GM23338 (cell line): ENCODE results near the gene SLCO4A1. TPM values are rescaled to one million over a fixed set of nuclear protein-coding genes. Genes with fewer than 3 reads are reported as not detected.

ENCODE experiments used
- ATAC-seq: fragments of 200-7000 bp; cut with Tn5 transposase; 3 replicates; pipeline ENCODE4 v1.9.1; 2020
- DNase-seq: peaks from one replicate; pipeline ENCODE4 v3.0.0-alpha.2; 2015; ENCODE audit warnings: low spot score
- H2AFZ ChIP-seq: fragments of 200-600 bp; sonication (generic); 2 replicates; pipeline ENCODE4 v1.8.0; 2016; ENCODE audit warnings: antibody characterized with exemption, mild to moderate bottlenecking, moderate library complexity
- H3F3A ChIP-seq: fragments of 200-600 bp; sonication (generic); replicated peaks from 2 replicates; pipeline ENCODE4 v1.8.0; 2017; ENCODE audit warnings: antibody characterized with exemption, mixed run types, low read depth
- H3K27ac ChIP-seq: fragments of 200-600 bp; sonication (generic); 2 replicates; pipeline ENCODE4 v1.6.1; 2016; ENCODE audit warnings: low read depth
- H3K27me3 ChIP-seq: fragments of 200-600 bp; sonication (generic); 2 replicates; pipeline ENCODE4 v1.8.0; 2016; ENCODE audit warnings: mild to moderate bottlenecking, mixed run types, moderate library complexity; ENCODE audit not compliant: insufficient read depth
- H3K36me3 ChIP-seq: fragments of 200-600 bp; sonication (generic); 2 replicates; pipeline ENCODE4 v1.8.0; 2016; ENCODE audit warnings: mild to moderate bottlenecking; ENCODE audit not compliant: insufficient read depth
- H3K4me1 ChIP-seq: fragments of 200-600 bp; sonication (generic); 2 replicates; pipeline ENCODE4 v1.8.0; 2016; ENCODE audit warnings: mild to moderate bottlenecking, moderate library complexity; ENCODE audit not compliant: insufficient read depth
- H3K4me2 ChIP-seq: fragments of 200-600 bp; sonication (generic); 2 replicates; pipeline ENCODE4 v1.7.1; 2017; ENCODE audit warnings: mixed run types
- H3K4me3 ChIP-seq: fragments of 200-600 bp; sonication (generic); 2 replicates; pipeline ENCODE4 v1.6.1; 2016; ENCODE audit warnings: mixed run types
- H3K79me2 ChIP-seq: fragments of 200-600 bp; sonication (generic); replicated peaks from 2 replicates; pipeline ENCODE4 v1.8.0; 2017; ENCODE audit warnings: mild to moderate bottlenecking; ENCODE audit not compliant: insufficient read depth
- H3K9me2 ChIP-seq: fragments of 200-600 bp; sonication (generic); 2 replicates; pipeline ENCODE4 v1.8.0; 2017; ENCODE audit not compliant: insufficient read depth
- H4K20me1 ChIP-seq: fragments of 200-600 bp; sonication (generic); replicated peaks from 2 replicates; pipeline ENCODE4 v1.8.0; 2017; ENCODE audit warnings: mild to moderate bottlenecking; ENCODE audit not compliant: insufficient read depth
- H3K27ac Mint-ChIP-seq: 2 replicates; pipeline ENCODE4 v1.8.0; 2020; ENCODE audit warnings: inconsistent platforms, mild to moderate bottlenecking, moderate library complexity, mixed read lengths
- H3K27me3 Mint-ChIP-seq: 3 replicates; pipeline ENCODE4 v1.8.0; 2022; ENCODE audit warnings: low read depth, mild to moderate bottlenecking, moderate library complexity, mixed read lengths, inconsistent platforms; ENCODE audit not compliant: insufficient read depth, poor library complexity
- H3K36me3 Mint-ChIP-seq: 3 replicates; pipeline ENCODE4 v1.8.0; 2021; ENCODE audit warnings: low read depth, mild to moderate bottlenecking, inconsistent platforms, moderate library complexity, mixed read lengths
- H3K4me1 Mint-ChIP-seq: 3 replicates; pipeline ENCODE4 v1.8.0; 2020; ENCODE audit warnings: mild to moderate bottlenecking, inconsistent platforms, mixed read lengths
- H3K4me3 Mint-ChIP-seq: 3 replicates; pipeline ENCODE4 v1.8.0; 2021; ENCODE audit warnings: moderate library complexity, mild to moderate bottlenecking, inconsistent platforms, mixed read lengths
- H3K9me3 Mint-ChIP-seq: 3 replicates; pipeline ENCODE4 v1.8.0; 2020; ENCODE audit warnings: moderate library complexity, mild to moderate bottlenecking, inconsistent platforms, mixed read lengths
- CREB1 ChIP-seq: fragments of 250-450 bp; sonication (Bioruptor Pico); IDR thresholded peaks from 2 replicates; pipeline ENCODE4 v1.5.0; 2020; ENCODE audit warnings: low read depth, mild to moderate bottlenecking, moderate library complexity
- ETS1 ChIP-seq: IDR thresholded peaks from 2 replicates; pipeline ENCODE4 v1.6.1; 2016; ENCODE audit warnings: antibody characterized with exemption
- EZH2 ChIP-seq: fragments of 200-600 bp; sonication (generic); IDR thresholded peaks from one replicate; pipeline ENCODE4 v1.8.0; 2017; ENCODE audit warnings: antibody characterized with exemption, mild to moderate bottlenecking, low read depth; ENCODE audit not compliant: unreplicated experiment
- EZH2phosphoT487 ChIP-seq: fragments of 200-600 bp; sonication (generic); IDR thresholded peaks from one replicate; pipeline ENCODE4 v1.8.1; 2018; ENCODE audit warnings: antibody characterized with exemption; ENCODE audit not compliant: unreplicated experiment
- JUNB ChIP-seq: IDR thresholded peaks from one replicate; pipeline ENCODE4 v1.6.1; 2016; ENCODE audit warnings: antibody characterized with exemption; ENCODE audit not compliant: unreplicated experiment
- NANOG ChIP-seq: IDR thresholded peaks from 2 replicates; pipeline ENCODE4 v1.6.1; 2016; ENCODE audit warnings: antibody characterized with exemption, borderline replicate concordance
- POLR2AphosphoS5 ChIP-seq: IDR thresholded peaks from 2 replicates; pipeline ENCODE4 v1.6.1; 2016; ENCODE audit warnings: antibody characterized with exemption, low read depth
- STAT1 ChIP-seq: IDR thresholded peaks from one replicate; pipeline ENCODE4 v1.6.1; 2016; ENCODE audit warnings: antibody characterized with exemption; ENCODE audit not compliant: unreplicated experiment
- ZNF331 ChIP-seq: fragments of 250-450 bp; sonication (Bioruptor Pico); IDR thresholded peaks from 2 replicates; pipeline ENCODE4 v1.5.0; 2020; ENCODE audit warnings: low read depth, mild to moderate bottlenecking, moderate library complexity
- ZNF462 ChIP-seq: fragments of 250-450 bp; sonication (Bioruptor Pico); IDR thresholded peaks from 2 replicates; pipeline ENCODE4 v1.5.0; 2020; ENCODE audit warnings: mild to moderate bottlenecking, moderate library complexity
- polyA plus RNA-seq: library from polyadenylated mRNA; unstranded; fragments of >200 nt; fragmentation: Nextera tagmentation; extraction: Ambion mirVana; gene quantifications from 2 replicates; pipeline ENCODE4 v1.2.1, GENCODE V29; 2016
- total RNA-seq: library from RNA; depleted of rRNA; stranded (reverse); fragments of >200 nt; shearing (Covaris generic); gene quantifications from 2 replicates; pipeline ENCODE4 v1.2.3, GENCODE V29; 2014
- TF ChIP-seq, protein P1 (sequence below), 2 experiments: fragments of 200-600 bp in 1 of 2; sonication (generic) in 1 of 2; conservative IDR thresholded peaks; 2 replicates each; pipeline versions ENCODE4 v1.5.1 to v1.6.1; 2016 to 2017; ENCODE audit warnings: antibody characterized with exemption in 2 of 2, low read depth in 2 of 2, mild to moderate bottlenecking in 2 of 2, moderate library complexity in 1 of 2

The SLCO4A1 gene
- total and polyA plus RNA-seq, 2 experiments from 2014 or later, result 28.5 to 41.6 TPM

DNA sequence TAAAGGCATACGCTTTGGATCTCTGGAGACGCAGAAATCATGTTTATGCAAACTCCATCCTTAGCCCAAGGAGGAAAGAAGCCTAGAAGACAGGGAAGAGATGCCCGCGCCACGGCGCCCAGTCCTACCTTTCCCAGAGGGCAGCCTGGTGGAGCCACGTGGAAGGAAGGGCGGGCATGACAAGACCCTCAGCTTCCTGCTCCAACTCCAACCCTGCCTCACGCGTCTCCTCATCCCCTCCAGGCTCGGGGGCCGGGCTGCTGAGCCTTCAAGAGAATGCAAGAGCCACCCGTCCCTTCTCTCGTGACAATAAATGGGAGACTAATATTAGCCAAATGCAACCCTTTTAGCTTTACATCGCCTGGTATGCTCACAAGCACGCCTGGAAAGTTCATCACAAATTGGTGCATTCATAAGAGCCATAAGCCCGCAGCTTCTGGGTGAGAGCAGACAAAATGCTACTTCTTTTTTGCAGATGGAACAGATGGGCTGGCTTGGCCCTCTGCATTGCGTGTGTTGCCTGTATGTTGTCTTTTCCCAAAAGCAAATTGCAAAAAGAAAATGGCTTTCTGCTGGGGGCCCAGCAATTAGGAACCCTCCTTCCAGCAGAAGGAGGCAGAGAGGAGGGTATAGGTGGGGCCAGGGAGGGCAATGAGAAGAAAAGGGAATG is 58.1 kb downstream of the SLCO4A1 start:
- Histone ChIP-seq H3K4me1 (no peaks in the 10 kb centered on the region), H3K9me2 (no peaks in the 10 kb centered on the region), H3K36me3 (no peaks in the 10 kb centered on the region), H3K79me2 (no peaks in the 10 kb centered on the region), H3K4me3 (no peak overlapping the region), H3F3A (no peaks in the 10 kb centered on the region), H4K20me1 (no peaks in the 10 kb centered on the region), H2AFZ (no peak overlapping the region), H3K27ac (no peak overlapping the region), H3K27me3 (no peaks in the 10 kb centered on the region), H3K4me2 (no peak overlapping the region)
- TF ChIP-seq POLR2AphosphoS5 (no peak), NANOG (no peak)
- Mint-ChIP-seq H3K9me3 (no peaks in the 10 kb centered on the region), H3K4me3 (no peak overlapping the region), H3K4me1 (no peaks in the 10 kb centered on the region), H3K27ac (no peak overlapping the region), H3K36me3 (no peaks in the 10 kb centered on the region), H3K27me3 (peaks cover 9% of the 10 kb centered on the region)
- DNase-seq, result no peak
- no peak for ATAC-seq

DNA sequence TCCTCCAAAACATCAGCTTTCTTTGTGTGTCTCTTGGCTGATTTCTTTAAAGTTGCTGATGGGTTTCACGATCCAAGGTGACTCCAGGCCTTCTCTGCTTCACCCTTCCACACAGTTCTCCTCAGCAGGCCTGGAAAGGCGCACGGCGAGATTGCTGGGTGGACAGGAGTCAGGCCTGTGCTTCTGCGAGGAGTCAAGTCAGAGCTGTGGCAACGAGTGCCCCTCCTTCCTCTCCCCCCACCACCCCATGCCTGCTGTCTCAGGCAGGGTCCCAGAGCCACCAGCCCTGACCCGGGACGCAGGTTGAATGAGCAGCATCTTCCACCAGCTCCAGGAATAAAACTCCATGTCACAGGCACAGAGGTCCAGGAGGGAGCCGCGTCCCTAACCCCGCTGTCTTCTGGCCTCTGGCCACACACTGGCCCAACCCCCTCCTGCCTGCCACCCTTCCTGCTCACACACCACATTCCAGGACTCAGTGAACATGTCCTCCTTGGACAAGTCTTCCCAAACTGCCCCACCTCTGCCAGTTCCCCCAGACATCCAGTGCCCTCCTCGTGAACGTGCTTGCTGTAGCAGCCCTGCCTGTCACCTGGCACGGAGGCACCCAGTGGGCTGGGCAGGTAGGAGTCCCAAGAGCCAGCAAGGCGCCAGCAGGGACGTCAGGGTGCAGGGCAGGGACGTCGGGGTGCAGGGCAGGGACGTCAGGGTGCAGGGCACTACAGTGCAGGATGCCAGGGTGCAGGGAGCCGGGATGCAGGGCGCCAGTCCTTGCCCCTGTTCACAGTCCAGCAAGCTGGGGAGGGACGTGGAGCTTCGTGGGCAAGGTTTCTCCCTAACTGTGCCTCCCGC is 59.1 kb downstream of the SLCO4A1 start:
- H4K20me1 ChIP-seq, result no peaks in the 10 kb centered on the region
- H3K27me3 Mint-ChIP-seq, result peaks cover 9% of the 10 kb centered on the region
- no peak overlapping the region for H3K4me3 Mint-ChIP-seq
- no peak for TF ChIP-seq POLR2AphosphoS5
- no peak for TF ChIP-seq JUNB
- no peak for TF ChIP-seq NANOG
- no peak for TF ChIP-seq STAT1
- no peak for TF ChIP-seq ETS1
- no peak for TF ChIP-seq EZH2
- TF ChIP-seq CREB1 (CRISPR knock-in tag), result no peak
- TF ChIP-seq, protein P1, sequence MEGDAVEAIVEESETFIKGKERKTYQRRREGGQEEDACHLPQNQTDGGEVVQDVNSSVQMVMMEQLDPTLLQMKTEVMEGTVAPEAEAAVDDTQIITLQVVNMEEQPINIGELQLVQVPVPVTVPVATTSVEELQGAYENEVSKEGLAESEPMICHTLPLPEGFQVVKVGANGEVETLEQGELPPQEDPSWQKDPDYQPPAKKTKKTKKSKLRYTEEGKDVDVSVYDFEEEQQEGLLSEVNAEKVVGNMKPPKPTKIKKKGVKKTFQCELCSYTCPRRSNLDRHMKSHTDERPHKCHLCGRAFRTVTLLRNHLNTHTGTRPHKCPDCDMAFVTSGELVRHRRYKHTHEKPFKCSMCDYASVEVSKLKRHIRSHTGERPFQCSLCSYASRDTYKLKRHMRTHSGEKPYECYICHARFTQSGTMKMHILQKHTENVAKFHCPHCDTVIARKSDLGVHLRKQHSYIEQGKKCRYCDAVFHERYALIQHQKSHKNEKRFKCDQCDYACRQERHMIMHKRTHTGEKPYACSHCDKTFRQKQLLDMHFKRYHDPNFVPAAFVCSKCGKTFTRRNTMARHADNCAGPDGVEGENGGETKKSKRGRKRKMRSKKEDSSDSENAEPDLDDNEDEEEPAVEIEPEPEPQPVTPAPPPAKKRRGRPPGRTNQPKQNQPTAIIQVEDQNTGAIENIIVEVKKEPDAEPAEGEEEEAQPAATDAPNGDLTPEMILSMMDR (conservative IDR thresholded peaks at IDR 0.05; ENCODE audit: low read depth in 2 of 2), result no peak
- no peak for TF ChIP-seq ZNF331 (CRISPR knock-in tag)
- no peak for TF ChIP-seq ZNF462 (CRISPR knock-in tag)
- TF ChIP-seq EZH2phosphoT487, result no peak

More for the DNA sequence above, 59.1 kb downstream of the SLCO4A1 start:
- Mint-ChIP-seq H3K4me1 (no peaks in the 10 kb centered on the region), H3K27ac (no peak overlapping the region), H3K36me3 (no peaks in the 10 kb centered on the region), H3K9me3 (no peaks in the 10 kb centered on the region)
- Histone ChIP-seq H3K9me2 (no peaks in the 10 kb centered on the region), H2AFZ (no peak overlapping the region), H3K27me3 (no peaks in the 10 kb centered on the region), H3K36me3 (no peaks in the 10 kb centered on the region), H3F3A (no peaks in the 10 kb centered on the region), H3K27ac (no peak overlapping the region), H3K4me3 (no peak overlapping the region), H3K4me2 (no peak overlapping the region), H3K4me1 (no peaks in the 10 kb centered on the region), H3K79me2 (no peaks in the 10 kb centered on the region)
- ATAC-seq (no peak), DNase-seq (no peak)
